Aortic smooth muscle cell (primary cell): ENCODE results near the gene TMX1. TPM values are rescaled to one million over a fixed set of nuclear protein-coding genes. Genes with fewer than 3 reads are reported as not detected.

Experiments used
- total RNA-seq: library from RNA; depleted of rRNA; stranded (reverse); fragments of >200 nt; gene quantifications from 2 replicates; pipeline ENCODE4 v1.2.3, GENCODE V29; 2014

Gene TMX1, protein sequence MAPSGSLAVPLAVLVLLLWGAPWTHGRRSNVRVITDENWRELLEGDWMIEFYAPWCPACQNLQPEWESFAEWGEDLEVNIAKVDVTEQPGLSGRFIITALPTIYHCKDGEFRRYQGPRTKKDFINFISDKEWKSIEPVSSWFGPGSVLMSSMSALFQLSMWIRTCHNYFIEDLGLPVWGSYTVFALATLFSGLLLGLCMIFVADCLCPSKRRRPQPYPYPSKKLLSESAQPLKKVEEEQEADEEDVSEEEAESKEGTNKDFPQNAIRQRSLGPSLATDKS
- 38.7 and 42.1 TPM in 2 replicates for total RNA-seq

DNA sequence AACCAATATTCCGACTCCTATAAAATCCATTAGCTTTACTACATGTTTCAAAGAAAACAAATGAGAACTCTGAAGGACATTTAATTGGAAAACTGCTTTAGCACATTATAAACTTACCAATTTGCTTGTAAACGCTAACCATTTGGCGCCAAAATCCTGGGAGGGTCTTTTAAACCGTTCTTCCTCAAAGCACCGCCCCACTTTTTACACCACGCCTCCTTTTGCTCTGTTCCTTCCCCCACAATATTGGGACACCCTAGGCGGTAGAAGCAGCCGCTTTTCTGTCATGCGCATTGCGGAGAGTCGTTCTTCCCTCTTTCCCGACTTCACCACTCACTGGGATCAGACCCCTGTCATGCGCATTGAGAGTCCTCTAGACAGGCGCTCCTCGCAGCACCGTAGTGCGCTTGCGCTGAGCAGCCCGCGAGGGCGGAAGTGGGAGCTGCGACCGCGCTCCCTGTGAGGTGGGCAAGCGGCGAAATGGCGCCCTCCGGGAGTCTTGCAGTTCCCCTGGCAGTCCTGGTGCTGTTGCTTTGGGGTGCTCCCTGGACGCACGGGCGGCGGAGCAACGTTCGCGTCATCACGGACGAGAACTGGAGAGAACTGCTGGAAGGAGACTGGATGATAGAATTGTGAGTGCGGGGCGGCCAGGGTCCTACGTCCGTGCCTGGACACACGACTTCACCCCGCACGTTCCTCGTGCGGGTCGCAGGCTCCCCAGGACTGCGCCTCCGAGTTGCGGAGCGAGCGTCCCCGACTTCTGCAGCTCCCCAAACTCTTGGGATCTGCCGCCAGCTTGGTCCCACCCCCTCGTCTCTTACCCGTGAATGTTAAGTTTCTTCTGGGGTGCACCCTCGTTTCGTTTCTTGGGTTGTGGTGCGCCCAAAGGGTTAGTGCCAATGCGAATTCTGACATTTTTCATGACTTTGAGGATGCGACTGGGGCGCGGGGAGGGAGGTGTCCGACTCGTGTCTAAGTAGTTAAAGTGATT, at the start of gene TMX1:
TSS of gene TMX1 (plus strand) at position 435 of the 991 bp plus-strand sequence. CDS start at position 481, 46 bp downstream.

Other genes with a start within 250 kb of the TMX1 start
- 0.19 and 0.26 TPM in 2 replicates for gene TRIM9, start 145.1 kb upstream of the TMX1 start, total RNA-seq